Mesenchymal stem cell (in vitro differentiated cells and primary cell): Measurements from ENCODE around the gene ACVR2B.

Experiments used
- DNase-seq: peaks from one replicate; pipeline ENCODE4 v3.0.0-alpha.2; 2013
- H2AFZ ChIP-seq: one replicate; pipeline ENCODE4 v1.6.1; 2013; ENCODE audit warnings: low read depth, mild to moderate bottlenecking, control low read depth, inconsistent platforms, low read length, moderate library complexity
- H2AK5ac ChIP-seq: 2 replicates; pipeline ENCODE4 v1.6.1; 2013; ENCODE audit warnings: low read length, moderate library complexity, mild to moderate bottlenecking, inconsistent platforms; ENCODE audit not compliant: severe bottlenecking
- H2BK120ac ChIP-seq: one replicate; pipeline ENCODE4 v1.6.1; 2013; ENCODE audit warnings: low read depth, mild to moderate bottlenecking, inconsistent platforms, low read length, moderate library complexity
- H2BK12ac ChIP-seq, 2 experiments: one replicate each; pipeline ENCODE4 v1.6.1; 2013; ENCODE audit warnings: inconsistent platforms in 2 of 2, low read length in 2 of 2, mild to moderate bottlenecking in 2 of 2, moderate library complexity in 2 of 2, control low read depth in 1 of 2
- H2BK15ac ChIP-seq: one replicate; pipeline ENCODE4 v1.6.1; 2013; ENCODE audit warnings: mild to moderate bottlenecking, low read depth, inconsistent platforms; ENCODE audit not compliant: poor library complexity, severe bottlenecking
- H2BK5ac ChIP-seq: 2 replicates; pipeline ENCODE4 v1.6.1; 2013; ENCODE audit warnings: low read depth, mild to moderate bottlenecking, low read length, control low read depth, inconsistent platforms; ENCODE audit not compliant: poor library complexity, severe bottlenecking
- H3K14ac ChIP-seq, 2 experiments: one replicate each; pipeline ENCODE4 v1.6.1; 2013; ENCODE audit warnings: inconsistent platforms in 2 of 2, low read length in 2 of 2, control low read depth in 1 of 2, mild to moderate bottlenecking in 1 of 2, moderate library complexity in 1 of 2
- H3K18ac ChIP-seq, 2 experiments: one replicate each; pipeline ENCODE4 v1.6.1; 2013; ENCODE audit warnings: inconsistent platforms in 2 of 2, low read length in 2 of 2, control low read depth in 1 of 2, low read depth in 1 of 2, mild to moderate bottlenecking in 1 of 2
- H3K23ac ChIP-seq, 2 experiments: one replicate each; pipeline ENCODE4 v1.6.1; 2013; ENCODE audit warnings: inconsistent platforms in 2 of 2, low read length in 2 of 2, mild to moderate bottlenecking in 2 of 2, moderate library complexity in 2 of 2, control low read depth in 1 of 2
- H3K27ac ChIP-seq: 2 replicates; pipeline ENCODE4 v1.5.1; 2013; ENCODE audit warnings: mild to moderate bottlenecking, moderate library complexity, low read length, control low read depth, inconsistent platforms; ENCODE audit not compliant: poor library complexity, severe bottlenecking
- H3K27me3 ChIP-seq, 2 experiments: 2 replicates each; pipeline versions ENCODE4 v1.6.1 to v1.7.0; 2013; ENCODE audit warnings: low read length in 2 of 2, mild to moderate bottlenecking in 2 of 2, moderate library complexity in 2 of 2, control low read depth in 1 of 2, inconsistent platforms in 1 of 2; ENCODE audit not compliant: control insufficient read depth in 1 of 2, insufficient read depth in 1 of 2
- H3K36me3 ChIP-seq, 2 experiments: 2 replicates each; pipeline versions ENCODE4 v1.6.1 to v1.7.0; 2013; ENCODE audit warnings: low read length in 2 of 2, control low read depth in 1 of 2, inconsistent platforms in 1 of 2, low read depth in 1 of 2, mild to moderate bottlenecking in 1 of 2; ENCODE audit not compliant: insufficient read depth in 2 of 2, control insufficient read depth in 1 of 2
- H3K4ac ChIP-seq, 2 experiments: one replicate each; pipeline ENCODE4 v1.6.1; 2013; ENCODE audit warnings: inconsistent platforms in 2 of 2, low read length in 2 of 2, mild to moderate bottlenecking in 2 of 2, moderate library complexity in 2 of 2, control low read depth in 1 of 2, low read depth in 1 of 2
- H3K4me1 ChIP-seq: 2 replicates; pipeline ENCODE4 v1.6.1; 2013; ENCODE audit warnings: low read depth, low read length, control low read depth; ENCODE audit not compliant: control insufficient read depth, insufficient read depth
- H3K4me2 ChIP-seq: 2 replicates; pipeline ENCODE4 v1.6.1; 2013; ENCODE audit warnings: low read length, mild to moderate bottlenecking, inconsistent platforms; ENCODE audit not compliant: poor library complexity, severe bottlenecking
- H3K4me3 ChIP-seq, 2 experiments: 2 replicates each; pipeline versions ENCODE4 v1.5.1 to v1.7.0; 2013; ENCODE audit warnings: low read length in 2 of 2, mild to moderate bottlenecking in 2 of 2, control low read depth in 1 of 2, low read depth in 1 of 2; ENCODE audit not compliant: insufficient read depth in 1 of 2
- H3K79me1 ChIP-seq: replicated peaks from 2 replicates; pipeline ENCODE4 v1.6.1; 2013; ENCODE audit warnings: mild to moderate bottlenecking, control low read depth, low read length, inconsistent platforms; ENCODE audit not compliant: poor library complexity, severe bottlenecking
- H3K9ac ChIP-seq: 2 replicates; pipeline ENCODE4 v1.7.0; 2013; ENCODE audit warnings: mild to moderate bottlenecking, low read length, moderate library complexity
- H3K9me3 ChIP-seq: 2 replicates; pipeline ENCODE4 v1.7.0; 2013; ENCODE audit warnings: mild to moderate bottlenecking, low read length; ENCODE audit not compliant: control insufficient read depth
- H4K8ac ChIP-seq: one replicate; pipeline ENCODE4 v1.6.1; 2013; ENCODE audit warnings: inconsistent platforms, mild to moderate bottlenecking, low read length, moderate library complexity
- H4K91ac ChIP-seq: one replicate; pipeline ENCODE4 v1.6.1; 2013; ENCODE audit warnings: mild to moderate bottlenecking, low read length, inconsistent platforms
- whole genome bisulfite sequencing: methylation state at CpG from one replicate; pipeline ENCODE4 v1.1.7; 2013; ENCODE audit warnings: mixed read lengths; 5-methylcytosine and 5-hydroxymethylcytosine counted together

ACVR2B gene

GRCh38 chr3:38496131-38496910 is 42.6 kb downstream of the ACVR2B start, which contains the start of gene EXOG:
TSS of gene EXOG (plus strand) at chr3:38496340. CDS start at chr3:38496368, 28 bp downstream.
- peak within 1 kb of the TSS; percentile 87 to 88 for H3K4me3 ChIP-seq
- no peak within 1 kb of the TSS for H2BK12ac ChIP-seq
- peaks cover 13% of the 10 kb centered on the region for H3K79me1 ChIP-seq
- peaks cover 0 to 38% of the 10 kb centered on the region in 2 experiments for H3K36me3 ChIP-seq
- H3K9ac ChIP-seq, result peak within 1 kb of the TSS; percentile 87
- peak within 1 kb of the TSS; percentile 80 to 91 for H3K18ac ChIP-seq
- peak within 1 kb of the TSS; percentile 92 for H2BK15ac ChIP-seq
- no peak within 1 kb of the TSS for H3K23ac ChIP-seq
- peak within 1 kb of the TSS; percentile 67 for H2BK120ac ChIP-seq
- H3K4me2 ChIP-seq, result peak within 1 kb of the TSS; percentile 71
- H2BK5ac ChIP-seq, result peak within 1 kb of the TSS; percentile 35
- no peak within 1 kb of the TSS for H2AK5ac ChIP-seq
- under 1% methylated on average over 42 of the region's 53 CpGs for WGBS
- peak within 1 kb of the TSS; percentile 87 for H4K91ac ChIP-seq
- peak; percentile 92 for DNase-seq
- H4K8ac ChIP-seq, result peak within 1 kb of the TSS; percentile 90
- no peaks in the 10 kb centered on the region for H3K4me1 ChIP-seq
- H3K27ac ChIP-seq, result peak within 1 kb of the TSS; percentile 77
- H3K14ac ChIP-seq, result no peak within 1 kb of the TSS
- no peaks in the 10 kb centered on the region for H3K27me3 ChIP-seq
- no peak within 1 kb of the TSS for H3K4ac ChIP-seq
- no peaks in the 10 kb centered on the region for H3K9me3 ChIP-seq
- peak within 1 kb of the TSS; percentile 79 for H2AFZ ChIP-seq

GRCh38 chr3:38497031-38497430 is 43.3 kb downstream of the ACVR2B start:
- peak overlapping the region in 1 of 2 experiments; percentile 87 for H3K4me3 ChIP-seq
- WGBS, result 49% methylated on average over 3 of the region's 4 CpGs
- no peak overlapping the region for H2AK5ac ChIP-seq
- H3K27me3 ChIP-seq, result no peaks in the 10 kb centered on the region
- H3K27ac ChIP-seq, result no peak overlapping the region
- H3K23ac ChIP-seq, result no peak overlapping the region
- peak; percentile 28 for DNase-seq
- peaks cover 0 to 43% of the 10 kb centered on the region in 2 experiments for H3K36me3 ChIP-seq
- H3K14ac ChIP-seq, result no peak overlapping the region
- H2BK15ac ChIP-seq, result no peak overlapping the region
- H2BK120ac ChIP-seq, result no peak overlapping the region
- H4K91ac ChIP-seq, result no peak overlapping the region
- no peak overlapping the region for H3K18ac ChIP-seq
- H2AFZ ChIP-seq, result no peak overlapping the region
- H3K4ac ChIP-seq, result no peak overlapping the region
- peaks cover 13% of the 10 kb centered on the region for H3K79me1 ChIP-seq
- H3K4me2 ChIP-seq, result peak overlapping the region; percentile 71
- H3K4me1 ChIP-seq, result no peaks in the 10 kb centered on the region
- H2BK5ac ChIP-seq, result no peak overlapping the region
- peak overlapping the region; percentile 87 for H3K9ac ChIP-seq
- H2BK12ac ChIP-seq, result no peak overlapping the region
- H4K8ac ChIP-seq, result no peak overlapping the region
- no peaks in the 10 kb centered on the region for H3K9me3 ChIP-seq

GRCh38 chr3:38500688-38501417 is 47.2 kb downstream of the ACVR2B start:
- Histone ChIP-seq H3K4ac (no peak overlapping the region), H3K79me1 (peaks cover 13% of the 10 kb centered on the region), H3K4me3 (no peak overlapping the region), H4K8ac (no peak overlapping the region), H3K36me3 (peaks cover 0 to 77% of the 10 kb centered on the region in 2 experiments), H2BK12ac (no peak overlapping the region), H3K4me2 (no peak overlapping the region), H2AK5ac (no peak overlapping the region), H3K27ac (no peak overlapping the region), H3K23ac (no peak overlapping the region), H4K91ac (no peak overlapping the region), H3K9me3 (no peaks in the 10 kb centered on the region), H3K27me3 (no peaks in the 10 kb centered on the region), H3K4me1 (no peaks in the 10 kb centered on the region), H2AFZ (no peak overlapping the region), H2BK120ac (no peak overlapping the region), H3K18ac (no peak overlapping the region), H2BK15ac (no peak overlapping the region), H3K14ac (no peak overlapping the region), H3K9ac (no peak overlapping the region), H2BK5ac (no peak overlapping the region)
- no CpG with 5 or more reads among the region's 2 CpGs for WGBS
- no peak for DNase-seq

- Histone ChIP-seq H3K27me3 (no peaks in the 10 kb centered on the region), H2AFZ (no peak overlapping the region), H3K4ac (no peak overlapping the region), H2BK120ac (no peak overlapping the region), H3K9me3 (no peaks in the 10 kb centered on the region), H3K14ac (no peak overlapping the region), H3K4me1 (no peaks in the 10 kb centered on the region), H3K9ac (no peak overlapping the region), H3K23ac (no peak overlapping the region), H2AK5ac (no peak overlapping the region), H3K79me1 (no peaks in the 10 kb centered on the region), H3K4me3 (no peak overlapping the region), H3K36me3 (peaks cover 0 to 89% of the 10 kb centered on the region in 2 experiments), H3K18ac (no peak overlapping the region), H4K8ac (no peak overlapping the region), H2BK5ac (no peak overlapping the region), H2BK12ac (no peak overlapping the region), H2BK15ac (no peak overlapping the region), H3K4me2 (no peak overlapping the region), H4K91ac (no peak overlapping the region), H3K27ac (no peak overlapping the region)
- no peak for DNase-seq
- 98% methylated on average over 2 of the region's 2 CpGs for WGBS
Observed at GRCh38 chr3:38507120-38507519, 53.4 kb downstream of the ACVR2B start.
